Midbrain (tissue), 1 donor: ENCODE results near the gene DRAXIN.

Experiments
- DNase-seq: peaks from one replicate; lab custom pipeline; 2025; lab: John Stamatoyannopoulos, UW

Gene DRAXIN

GRCh38 chr1:11691302-11691914, at the start of gene DRAXIN:
DRAXIN (plus strand) TSS chr1:11691710; CDS start chr1:11706259, 14,549 bp downstream.
- no peak for DNase-seq

- DNase-seq = no peak
Measured at GRCh38 chr1:11641776-11642305, 49.7 kb upstream of the DRAXIN start.

- DNase-seq = peak; percentile 78
Measured at GRCh38 chr1:11642418-11643017, 49.0 kb upstream of the DRAXIN start.

GRCh38 chr1:11643782-11644181, 47.7 kb upstream of the DRAXIN start:
- no peak for DNase-seq

GRCh38 chr1:11645270-11645669, 46.2 kb upstream of the DRAXIN start:
- no peak for DNase-seq

GRCh38 chr1:11645670-11646265, 45.7 kb upstream of the DRAXIN start:
- DNase-seq = peak; percentile 81

GRCh38 chr1:11646317-11646716, 45.2 kb upstream of the DRAXIN start:
- DNase-seq = no peak

GRCh38 chr1:11647333-11647732, 44.2 kb upstream of the DRAXIN start:
- DNase-seq = no peak

- peak; percentile 93 for DNase-seq
Measured at GRCh38 chr1:11648039-11648438, 43.5 kb upstream of the DRAXIN start.

- peak; percentile 24 for DNase-seq
Measured at GRCh38 chr1:11648732-11649158, 42.8 kb upstream of the DRAXIN start.

- DNase-seq = no peak
Measured at GRCh38 chr1:11649237-11649623, 42.3 kb upstream of the DRAXIN start.

GRCh38 chr1:11649624-11650330, 41.7 kb upstream of the DRAXIN start:
- DNase-seq = no peak

- DNase-seq = peak; percentile 70
Measured at GRCh38 chr1:11650331-11650991, 41.0 kb upstream of the DRAXIN start.

GRCh38 chr1:11651017-11651416, 40.5 kb upstream of the DRAXIN start:
- DNase-seq = no peak

GRCh38 chr1:11652203-11652780, 39.2 kb upstream of the DRAXIN start:
- no peak for DNase-seq

GRCh38 chr1:11653101-11653860, 38.2 kb upstream of the DRAXIN start:
- no peak for DNase-seq

- DNase-seq = no peak
Measured at GRCh38 chr1:11653861-11654136, 37.7 kb upstream of the DRAXIN start.

- peak; percentile 55 for DNase-seq
Measured at GRCh38 chr1:11654137-11654938, 37.2 kb upstream of the DRAXIN start, which contains the start of the genes FBXO2 and FBXO44. FBXO2 (minus strand) TSS chr1:11654429; CDS start chr1:11654340, 89 bp downstream. FBXO44 (plus strand) TSS chr1:11654877; CDS start chr1:11655836, 959 bp downstream.

- no peak for DNase-seq
Measured at GRCh38 chr1:11654939-11655808, 36.3 kb upstream of the DRAXIN start.
